Measurements from ENCODE around the gene TNNI2.

TNNI2 gene

DNA sequence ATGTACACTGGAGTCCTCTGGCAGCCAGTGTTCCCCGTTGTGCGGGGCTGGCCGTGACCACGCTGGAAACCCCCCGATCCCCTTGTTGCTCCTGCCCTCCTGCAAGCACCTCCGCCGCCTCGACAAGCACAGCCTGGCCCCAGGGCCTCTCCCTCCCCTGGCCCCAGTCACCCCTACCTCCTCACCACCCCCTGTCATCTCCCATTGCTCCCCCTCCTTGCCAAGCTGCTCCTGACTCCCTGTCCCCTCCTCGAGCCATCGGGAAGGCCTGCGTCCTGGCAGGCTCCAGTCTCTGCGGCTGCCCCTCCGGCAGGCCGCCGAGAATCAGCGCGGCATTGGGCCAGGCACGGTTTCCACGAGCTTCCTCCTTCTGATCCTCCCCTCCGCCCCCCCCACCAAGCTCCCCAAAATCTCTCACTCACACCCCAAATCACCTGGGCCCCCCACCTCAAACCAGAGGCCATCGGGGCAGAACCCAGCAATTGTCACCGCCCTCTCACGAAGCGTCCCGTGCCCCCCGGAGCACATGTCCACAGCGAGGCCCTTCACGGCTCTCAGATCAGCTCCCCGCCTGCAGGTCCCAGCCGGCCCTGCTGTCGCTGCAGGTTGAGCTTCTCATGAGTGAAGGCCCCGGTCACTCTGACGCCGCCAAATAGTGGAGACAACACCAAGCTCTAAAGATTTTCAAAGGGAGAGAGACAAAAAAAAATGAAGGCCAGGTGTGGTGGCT is 8.4 kb downstream of the TNNI2 start:
- DNase-seq (ENCODE audit: low read depth in 2 of 2): no peak

DNA sequence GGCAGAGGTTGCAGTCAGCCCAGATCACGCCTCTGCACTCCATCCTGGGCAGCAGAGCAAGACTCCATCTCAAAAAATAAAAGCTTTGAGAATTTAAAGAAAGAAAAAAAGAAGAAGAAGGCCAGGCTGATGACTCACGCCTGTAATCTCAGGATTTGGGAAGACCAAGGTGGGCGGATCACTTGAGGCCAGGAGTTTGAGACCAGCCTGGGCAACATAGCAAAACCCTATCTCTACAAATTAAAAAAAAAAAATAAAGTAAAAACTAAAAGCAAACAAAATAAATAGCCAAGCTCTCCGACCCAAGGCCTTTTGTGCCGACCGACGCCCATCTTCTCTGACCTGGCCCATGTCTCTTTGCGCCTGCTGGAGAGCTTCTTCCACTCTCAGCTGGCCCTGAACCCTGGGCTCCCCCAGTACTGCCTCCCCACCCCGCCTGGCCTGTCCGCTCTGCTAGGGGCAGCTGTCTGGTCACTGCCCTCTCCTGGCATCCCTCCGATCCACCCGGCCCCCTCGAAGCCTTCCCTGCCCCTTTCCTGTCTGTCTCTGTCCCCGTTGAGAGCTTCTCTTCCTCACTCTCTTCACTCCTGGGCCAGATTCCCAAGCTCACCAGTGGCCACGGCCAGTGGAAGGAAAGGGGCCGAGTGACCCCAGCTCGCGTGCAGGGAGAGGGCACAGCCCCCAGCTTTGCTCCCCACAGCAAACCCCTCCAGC is 9.3 kb downstream of the TNNI2 start:
- DNase-seq (ENCODE audit: low read depth in 2 of 2): no peak

DNA sequence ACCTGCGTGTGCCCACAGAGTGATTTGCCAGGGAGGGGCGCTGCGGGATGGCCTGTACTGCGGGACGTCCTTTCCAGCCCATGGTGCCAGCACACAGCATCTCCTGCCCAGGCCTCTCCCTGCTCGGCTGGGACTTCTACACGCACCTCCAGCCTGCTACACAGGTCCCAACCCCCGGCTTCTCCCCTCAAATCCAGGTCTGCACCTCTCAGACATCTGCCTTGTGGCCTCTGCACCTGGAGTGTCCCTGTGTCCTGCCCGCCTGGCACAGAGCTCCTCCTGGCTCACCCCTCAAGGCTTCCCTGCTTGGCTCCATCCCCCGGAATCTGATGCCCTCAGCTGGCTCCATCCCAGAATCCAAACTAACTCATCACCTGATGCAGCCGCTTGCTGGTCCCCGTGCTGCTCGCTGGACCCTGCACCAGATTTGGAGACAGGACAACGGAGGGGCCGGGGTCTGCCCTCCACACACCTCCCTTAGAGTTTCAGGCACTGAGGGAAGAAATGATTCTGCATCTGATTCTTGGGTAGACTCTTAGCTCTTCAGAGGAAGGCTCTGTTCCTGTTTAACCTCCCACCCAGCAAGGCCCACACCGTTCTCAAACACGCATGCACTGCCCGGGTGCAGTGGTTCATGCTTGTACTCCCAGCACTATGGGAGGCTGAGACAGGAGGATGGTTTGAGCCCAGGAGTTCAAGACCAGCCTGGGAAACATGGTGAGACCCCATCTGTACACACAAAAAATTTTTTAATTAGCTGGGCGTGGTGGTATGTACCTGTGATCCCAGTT is 10.1 kb downstream of the TNNI2 start:
- DNase-seq (ENCODE audit: low read depth in 2 of 2): no peak

DNA sequence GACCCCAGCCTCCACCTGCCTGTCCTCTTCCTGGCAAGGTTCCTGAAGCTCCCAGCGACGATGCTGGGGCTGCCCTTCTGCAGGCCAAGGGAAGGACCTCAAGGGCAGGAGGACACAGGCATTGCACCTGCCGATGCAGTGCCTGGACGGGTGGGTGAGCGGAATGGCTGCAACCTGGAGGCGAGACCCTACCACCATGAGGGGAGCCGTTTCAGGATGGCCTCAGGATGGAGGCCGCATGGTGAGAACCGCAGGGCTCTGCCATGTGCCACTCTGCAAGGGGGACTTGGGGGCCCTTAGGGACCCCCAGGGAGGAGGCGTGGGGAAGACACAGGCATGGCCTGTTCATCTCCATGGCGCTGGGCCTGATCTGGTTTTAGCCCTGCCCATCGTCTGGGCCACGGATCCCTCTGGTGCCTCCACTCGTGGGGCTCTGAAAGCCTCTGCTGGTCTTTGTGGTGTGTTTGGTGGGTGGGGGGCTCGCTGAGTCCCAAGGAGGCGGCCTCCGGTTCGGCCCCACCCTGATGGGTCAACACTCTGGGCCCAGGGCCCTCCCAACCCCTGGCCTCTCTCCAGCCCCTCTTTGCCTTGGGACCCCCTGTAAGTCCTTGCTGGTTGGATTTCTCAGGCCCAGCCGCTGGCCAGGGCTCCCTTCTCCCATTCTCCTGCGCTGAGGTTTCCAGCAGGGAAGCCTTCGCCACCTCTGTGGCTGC is 12.8 kb downstream of the TNNI2 start:
- DNase-seq (ENCODE audit: low read depth in 2 of 2): no peak

DNA sequence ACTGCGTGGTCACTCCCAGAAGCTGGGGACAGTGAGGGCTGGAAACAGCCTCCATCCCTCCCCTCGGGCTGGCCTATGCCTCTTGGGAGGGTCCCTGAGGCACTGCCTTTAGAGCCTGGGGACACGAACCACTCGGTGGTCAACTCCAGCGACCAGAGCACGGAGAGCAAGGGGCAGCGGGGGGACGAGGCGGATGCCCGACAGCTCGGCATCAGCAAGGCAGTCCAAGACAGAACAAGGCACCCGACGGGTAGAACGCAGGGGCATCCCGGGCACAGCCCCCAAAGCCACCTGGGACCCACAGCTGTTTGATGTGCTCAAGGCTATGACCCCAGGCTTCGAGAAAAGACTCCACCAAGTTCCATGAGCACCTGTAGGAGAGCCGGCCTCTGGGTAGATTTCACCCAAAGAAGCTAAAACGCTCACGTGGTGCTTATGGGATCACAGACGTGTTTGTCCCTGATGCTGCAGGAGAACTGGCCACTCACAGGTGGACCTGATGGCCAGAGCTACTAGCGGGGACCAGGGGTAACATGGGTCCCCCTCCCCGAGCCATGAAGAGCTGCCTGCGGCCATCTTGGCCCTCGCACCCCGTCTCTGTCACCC is 13.6 kb downstream of the TNNI2 start:
- no peak for DNase-seq (ENCODE audit: low read depth in 2 of 2)

DNA sequence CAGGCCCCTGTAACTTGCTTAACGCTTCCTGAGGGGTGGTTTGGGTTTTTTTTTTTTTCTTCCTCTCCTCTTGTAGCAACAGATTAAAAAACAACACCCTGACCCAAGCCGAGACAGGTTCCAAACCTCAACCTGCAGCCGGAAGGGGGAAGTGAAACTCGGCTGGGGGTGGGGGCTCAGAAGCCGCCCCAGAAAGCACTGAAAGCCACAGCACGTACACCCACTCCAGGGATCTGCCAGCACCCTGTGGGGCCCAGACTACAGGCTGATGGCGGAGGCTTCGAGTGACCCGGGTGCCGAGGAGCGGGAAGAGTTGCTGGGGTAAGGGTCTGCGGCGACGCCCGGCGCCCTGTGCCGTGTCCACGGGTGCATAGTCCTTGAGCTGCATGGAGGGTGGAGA is 14.1 kb downstream of the TNNI2 start, which contains the start of gene LSP1:
Gene LSP1 (plus strand): TSS at position 208 of the 400 bp plus-strand sequence. CDS start 61 bp downstream, at position 269.
- DNase-seq (ENCODE audit: low read depth in 2 of 2): peak; percentile 65 to 66

DNA sequence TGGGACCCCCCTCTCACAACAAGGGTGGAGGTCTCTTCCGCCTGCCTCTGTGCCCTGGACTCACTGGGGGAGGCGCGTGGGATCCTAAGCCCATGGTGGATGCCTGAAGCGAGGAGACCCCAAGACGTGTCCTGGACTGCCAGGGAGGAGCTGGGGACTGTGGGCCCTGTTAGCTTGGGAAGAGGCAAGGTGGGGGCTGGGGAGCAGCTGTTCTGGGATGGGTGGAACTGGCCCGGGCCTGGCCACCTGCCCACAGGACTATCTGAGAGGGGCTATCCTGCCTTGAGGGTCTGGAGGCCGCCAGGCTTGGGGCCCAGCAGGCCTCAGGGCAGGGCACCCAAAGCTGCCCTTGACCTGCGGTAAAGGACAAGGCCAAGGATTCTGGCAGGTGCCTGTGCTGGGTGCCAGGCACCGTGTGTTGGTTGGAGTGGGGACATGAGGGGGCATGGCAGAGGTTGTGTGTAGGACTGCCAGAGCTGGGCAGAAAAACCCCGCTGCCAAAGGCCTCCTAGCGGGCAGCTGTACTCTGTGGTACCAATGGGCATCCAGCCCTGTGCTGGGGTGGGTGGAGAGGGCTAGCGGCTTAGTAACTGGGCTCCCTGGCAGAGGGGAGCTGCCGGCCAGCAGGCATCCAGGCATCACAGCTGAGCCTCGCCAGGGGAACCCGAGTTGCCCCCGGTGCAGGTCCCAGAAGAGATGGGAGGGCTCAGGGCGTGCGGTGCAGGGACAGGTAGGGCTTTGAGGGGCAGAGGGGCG is 14.8 kb downstream of the TNNI2 start:
- no peak for DNase-seq (ENCODE audit: low read depth in 2 of 2)

DNA sequence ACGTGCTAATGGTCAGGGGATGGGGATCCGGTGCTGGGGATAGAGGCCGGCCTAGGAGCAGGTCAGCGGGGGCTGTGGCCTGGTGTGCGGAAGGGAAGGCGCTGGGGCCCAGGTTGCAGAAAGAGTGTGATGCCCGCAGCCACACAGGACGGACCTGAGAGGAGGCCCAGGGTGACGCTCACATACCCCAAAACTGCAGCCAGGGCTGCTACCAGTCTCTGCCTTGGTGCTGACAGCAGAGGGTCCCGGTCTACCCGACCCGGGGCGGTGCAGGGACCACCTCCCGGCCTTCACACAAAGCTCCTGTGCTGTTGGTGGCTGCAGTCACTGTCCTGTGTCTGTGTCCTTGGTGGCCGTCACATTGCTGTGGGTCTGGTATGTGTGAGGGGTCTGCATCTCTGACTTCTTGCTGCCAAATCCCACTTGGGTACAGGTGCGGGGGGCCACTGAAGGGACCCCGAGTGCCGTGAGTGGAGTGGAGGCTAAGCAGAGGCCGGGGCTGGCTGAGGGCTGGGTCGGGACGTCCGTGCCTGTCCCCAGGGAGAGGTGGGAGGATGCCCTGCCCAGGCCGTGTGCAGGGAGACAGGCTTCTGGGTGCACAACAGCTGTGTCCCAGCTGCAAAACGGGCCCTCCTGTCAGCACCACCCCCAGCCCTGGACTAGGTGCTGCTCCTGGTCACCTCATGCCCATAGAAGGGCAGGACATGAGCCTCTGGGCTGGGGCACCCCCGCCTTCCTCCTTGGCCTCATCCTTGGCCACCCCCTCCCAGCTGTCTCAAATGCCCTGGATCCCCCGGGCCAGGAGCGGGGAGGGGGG is 15.6 kb downstream of the TNNI2 start:
- no peak for DNase-seq (ENCODE audit: low read depth in 2 of 2)

DNA sequence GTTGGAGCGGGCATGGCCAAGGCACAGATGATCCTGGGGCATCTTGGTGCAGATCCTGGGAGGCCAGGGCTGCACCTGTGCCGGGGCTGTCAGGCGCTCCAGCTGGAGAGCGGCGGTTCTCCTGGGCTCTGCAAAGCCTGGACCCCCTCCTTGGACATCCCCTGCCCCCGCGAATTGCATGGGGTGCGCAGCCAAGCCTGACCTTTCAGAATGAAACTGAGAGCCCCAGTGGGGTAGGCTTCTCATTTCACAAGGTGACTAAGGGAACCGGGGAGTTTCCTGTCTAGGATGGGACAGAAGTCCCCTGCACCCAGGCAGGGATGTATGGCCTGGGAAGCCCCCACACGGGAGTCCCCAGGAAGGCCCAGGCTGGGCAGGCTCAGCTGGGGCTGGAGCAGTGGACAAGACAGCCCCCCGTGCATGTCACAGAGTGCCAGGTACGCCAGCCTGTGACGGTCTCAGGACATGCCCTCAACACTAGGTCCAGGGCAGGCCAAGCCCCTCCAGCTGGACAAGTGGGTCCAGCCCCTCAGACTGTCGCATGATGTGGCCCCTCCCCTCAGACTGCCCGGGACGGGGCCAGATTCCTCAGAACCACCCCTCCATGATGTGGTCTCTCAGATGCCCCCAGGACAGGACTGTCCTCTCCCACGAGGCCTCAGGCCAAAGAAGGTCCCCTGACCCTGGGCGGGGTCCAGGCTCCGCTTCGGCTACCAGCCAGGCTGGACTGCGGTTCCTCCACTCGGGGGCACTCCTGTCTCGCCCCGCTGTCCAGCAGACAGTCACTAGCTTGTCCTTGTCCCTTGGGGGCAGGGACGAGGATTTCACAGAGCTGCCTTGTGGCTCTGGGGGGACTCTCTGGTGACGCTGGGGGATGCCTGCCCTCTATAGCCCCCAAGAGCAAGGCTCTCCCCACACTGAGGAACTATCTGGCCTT is 16.4 kb downstream of the TNNI2 start:
- no peak for DNase-seq (ENCODE audit: low read depth in 2 of 2)

DNA sequence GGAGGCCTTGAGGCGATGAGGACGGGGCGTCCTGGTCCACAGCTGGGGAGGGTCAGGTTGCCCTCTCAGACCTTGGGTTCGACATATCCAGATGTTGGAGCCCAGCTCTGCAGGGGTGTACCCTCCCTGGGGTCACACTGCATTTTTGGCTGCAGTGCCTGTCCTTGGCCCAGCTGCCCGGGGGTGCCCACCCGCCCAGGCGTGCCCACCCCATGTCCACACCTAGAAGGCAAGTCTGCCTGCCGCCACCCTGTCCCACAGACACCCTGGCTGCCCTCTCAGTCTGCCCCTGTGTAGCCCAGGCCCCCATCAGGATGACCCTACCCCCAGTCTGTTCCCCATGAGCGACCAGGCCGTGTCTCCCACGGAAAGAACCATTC is 17.1 kb downstream of the TNNI2 start:
- DNase-seq (ENCODE audit: low read depth in 2 of 2): no peak

DNA sequence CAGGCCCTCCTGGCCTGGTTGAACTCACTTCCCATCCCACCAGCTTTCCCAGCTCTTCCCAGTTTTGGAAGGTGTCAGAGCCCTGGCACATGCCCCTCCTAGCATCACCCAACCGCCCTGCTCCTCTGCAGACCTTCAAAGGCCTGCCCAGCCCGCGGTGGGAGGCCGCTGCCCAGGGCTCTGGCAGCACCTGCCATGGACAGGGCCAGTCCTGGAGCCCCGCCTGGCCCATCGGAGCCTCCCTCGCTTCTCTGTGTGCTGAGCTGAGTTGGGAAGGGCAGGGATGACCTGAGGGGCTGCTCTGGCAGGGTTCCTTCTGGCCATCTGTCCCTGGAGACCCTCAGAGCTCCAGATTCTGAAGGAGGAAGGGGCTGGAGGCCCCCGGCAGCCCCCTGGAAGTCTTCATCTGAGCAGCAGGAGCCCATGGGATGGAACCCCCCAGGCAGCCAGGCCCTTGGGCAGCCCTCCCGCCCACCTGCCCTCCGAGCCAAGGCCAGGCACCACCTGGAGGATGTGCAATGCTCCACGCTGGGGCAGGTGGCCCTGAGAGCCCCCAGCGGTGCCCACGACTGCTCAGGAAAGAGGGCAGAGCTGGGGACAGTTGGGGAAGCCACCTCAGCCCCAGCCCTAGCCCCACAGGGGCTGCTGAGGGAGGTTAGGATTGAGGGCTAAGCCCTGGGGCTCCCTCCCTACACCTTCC is 17.7 kb downstream of the TNNI2 start:
- no peak for DNase-seq (ENCODE audit: low read depth in 2 of 2)

DNA sequence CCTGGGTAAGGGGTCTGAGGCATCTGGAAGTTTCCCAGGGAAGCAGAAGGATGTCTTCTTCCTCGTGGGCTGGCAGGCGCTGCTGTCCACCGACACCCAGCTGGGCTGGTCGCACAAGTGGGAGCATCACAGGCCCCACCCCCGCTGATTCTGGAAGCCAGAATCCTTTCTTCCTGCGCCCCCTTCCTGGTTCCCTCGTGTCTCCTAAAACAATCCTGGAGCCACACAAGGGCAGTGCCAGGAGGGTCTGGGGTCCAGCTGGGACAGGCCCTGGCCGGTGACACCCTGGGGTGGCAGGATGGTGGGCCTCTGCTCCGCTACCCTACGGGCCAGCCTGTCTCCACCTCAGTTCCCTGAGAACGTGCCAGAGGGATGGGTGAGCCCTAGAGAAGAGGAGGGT is 18.3 kb downstream of the TNNI2 start:
- no peak for DNase-seq (ENCODE audit: low read depth in 2 of 2)

DNA sequence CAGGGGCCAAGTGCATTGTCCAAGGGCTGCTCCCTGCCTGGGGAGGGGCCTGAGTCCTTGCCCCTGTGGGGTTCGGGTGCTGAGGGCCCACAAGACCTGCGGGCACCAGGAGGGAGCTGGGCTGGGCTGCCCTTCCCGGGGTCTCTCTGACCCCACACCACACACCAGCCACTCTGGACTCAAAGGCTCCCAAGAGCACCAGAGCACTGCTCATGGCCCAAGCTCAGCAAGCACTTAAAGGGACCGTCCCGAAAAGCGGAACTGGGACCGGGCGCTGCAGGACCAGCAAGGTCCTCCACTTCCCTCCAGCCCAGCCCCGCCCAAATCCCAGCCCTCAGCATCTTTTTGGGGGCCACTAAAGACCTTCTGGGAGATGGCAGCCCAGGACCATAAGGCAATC is 19.4 kb downstream of the TNNI2 start:
- DNase-seq (ENCODE audit: low read depth in 2 of 2): no peak

DNA sequence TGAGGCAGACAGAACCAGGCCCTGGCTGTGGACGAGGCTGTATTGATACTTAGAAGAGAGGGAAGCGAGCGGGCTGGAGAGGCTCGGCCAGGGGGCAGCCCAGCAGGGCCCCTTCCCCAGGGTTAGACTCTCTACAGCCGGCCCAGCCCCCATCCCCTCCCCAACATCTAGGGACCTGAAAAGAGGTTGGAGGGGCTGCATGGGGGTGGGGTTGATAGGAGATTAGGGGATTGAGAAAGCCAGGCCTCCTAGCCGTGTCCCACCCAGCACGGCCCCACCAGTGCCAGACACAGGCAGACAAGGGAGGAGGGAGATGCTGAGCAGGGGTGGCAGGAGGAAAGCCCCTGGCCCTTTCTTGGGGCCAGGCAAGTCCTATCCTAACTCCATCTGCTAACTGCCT is 19.8 kb downstream of the TNNI2 start:
- DNase-seq (ENCODE audit: low read depth in 2 of 2): no peak

DNA sequence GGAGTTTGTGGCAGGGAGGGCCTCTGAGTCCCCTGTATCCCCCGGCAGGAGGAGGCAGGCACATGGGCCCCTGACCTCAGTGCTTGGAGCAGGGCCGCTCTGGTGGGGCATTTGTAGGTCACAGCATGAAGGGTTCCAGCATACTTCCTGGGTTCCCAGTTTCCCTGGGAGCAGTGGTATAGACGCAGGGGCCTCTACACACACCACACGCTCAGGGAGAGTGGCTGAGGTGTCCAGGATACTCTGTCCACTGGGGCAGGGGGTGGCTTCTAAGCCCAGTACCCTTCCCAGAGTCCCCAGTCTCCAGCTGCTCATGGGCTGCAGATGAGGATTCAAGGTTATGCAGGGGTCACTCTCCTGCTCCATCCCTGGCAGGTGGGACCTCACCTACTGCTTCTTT is 20.2 kb downstream of the TNNI2 start:
- DNase-seq (ENCODE audit: low read depth in 2 of 2): no peak

DNA sequence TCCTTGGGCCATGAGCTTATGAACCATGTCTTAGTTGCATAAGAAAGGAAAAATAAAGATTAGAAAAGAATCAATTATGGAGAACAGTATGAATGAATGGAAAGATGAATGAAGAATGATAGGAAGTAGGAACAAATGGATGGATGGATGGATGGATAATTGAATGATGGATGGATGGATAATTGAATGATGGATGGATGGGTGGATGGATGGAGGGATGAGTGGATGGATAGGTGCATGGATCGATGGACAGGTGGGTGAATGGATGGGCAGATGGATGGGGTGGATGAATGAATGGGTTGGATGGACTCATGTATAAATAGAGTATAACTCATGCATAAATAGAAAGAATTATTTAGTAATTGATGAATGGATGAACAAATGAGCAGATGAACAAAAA is 21.3 kb downstream of the TNNI2 start:
- DNase-seq (ENCODE audit: low read depth in 2 of 2): no peak

DNA sequence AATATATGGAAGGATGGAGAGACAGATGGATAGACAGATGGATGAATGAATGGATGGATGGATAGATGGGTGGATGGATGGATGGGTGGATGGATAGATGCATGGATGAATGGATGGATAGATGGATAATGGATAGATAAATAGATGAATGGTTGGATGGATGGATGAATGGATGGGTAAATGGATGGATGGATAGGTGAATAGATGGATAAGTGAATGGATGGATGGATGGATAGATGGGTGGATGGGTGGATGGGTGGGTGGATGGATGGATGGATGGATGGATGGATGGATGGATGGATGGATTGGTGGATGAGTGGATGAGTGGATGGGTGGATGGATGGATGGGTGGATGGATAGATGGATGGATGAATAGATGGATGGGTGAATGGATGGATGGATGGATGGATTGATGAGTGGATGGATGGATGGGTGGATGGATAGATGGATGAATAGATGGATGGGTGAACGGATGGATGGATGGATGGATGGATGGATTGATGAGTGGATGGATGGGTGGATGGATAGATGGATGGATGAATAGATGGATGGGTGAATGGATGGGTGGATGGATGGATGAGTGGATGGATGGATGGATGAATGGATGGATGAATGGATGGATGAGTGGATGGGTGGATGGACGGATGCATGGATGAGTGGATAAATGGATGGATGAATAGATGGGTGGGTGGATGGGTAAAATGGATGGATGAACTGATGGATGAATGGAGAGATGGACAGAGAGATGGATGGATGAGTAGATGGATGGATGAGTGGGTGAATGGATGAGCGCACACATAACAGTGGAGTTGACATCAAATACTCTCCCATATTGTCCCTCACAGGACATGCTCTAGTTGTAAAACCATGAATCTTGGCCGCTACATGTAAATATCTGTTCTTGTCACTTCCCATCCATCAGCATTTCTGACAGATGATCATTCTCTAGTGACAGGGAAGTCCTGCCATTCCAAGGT is 22.9 kb downstream of the TNNI2 start:
- no peak for DNase-seq (ENCODE audit: low read depth in 2 of 2)

All from stimulated activated CD8-positive, alpha-beta memory T cell treated with anti-CD3 and anti-CD28 coated beads, Interleukin-15, amount 100 ng/mL, for 4 hours (primary cell).